GM21529 (cell line): Measurements from ENCODE around the gene HIGD1A.

ENCODE experiments used
- ATAC-seq: cut with Tn5 transposase; IDR thresholded peaks from one replicate; pipeline ENCODE4 v1.9.1; 2021; ENCODE audit not compliant: unreplicated experiment

The HIGD1A gene

GRCh38 chr3:42736531-42736930, 67.8 kb downstream of the HIGD1A start:
- no peak for ATAC-seq

- no peak for ATAC-seq
Measured at GRCh38 chr3:42736081-42736480, 68.2 kb downstream of the HIGD1A start.

GRCh38 chr3:42735615-42736014, 68.7 kb downstream of the HIGD1A start:
- ATAC-seq = no peak

GRCh38 chr3:42735019-42735418, 69.3 kb downstream of the HIGD1A start:
- ATAC-seq = no peak

GRCh38 chr3:42734263-42734860, 69.9 kb downstream of the HIGD1A start:
- ATAC-seq = no peak

- ATAC-seq = no peak
Measured at GRCh38 chr3:42733501-42734262, 70.6 kb downstream of the HIGD1A start.
